Measurements from ENCODE around the gene ESR2.

The ESR2 gene

DNA sequence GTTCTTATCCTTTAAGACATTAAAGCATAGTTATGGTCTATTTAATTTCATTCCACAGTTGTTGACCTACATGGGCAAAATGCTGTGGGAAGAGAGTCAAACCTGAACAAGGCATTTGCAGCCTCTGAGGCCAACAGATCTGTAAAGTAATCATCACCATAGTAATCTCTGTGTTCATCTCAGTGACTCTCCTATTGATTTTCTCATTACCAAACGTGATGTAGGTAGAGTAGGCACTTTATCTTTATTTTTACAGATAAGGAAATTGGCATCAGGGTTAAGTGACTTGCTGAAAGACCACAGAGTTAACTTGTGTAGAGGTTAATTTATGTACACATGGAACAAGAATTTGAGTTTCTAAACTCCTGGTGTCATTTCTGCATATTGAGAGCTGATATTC is 203.0 kb downstream of the ESR2 start:
- peaks cover 5% of the 10 kb centered on the region; the same call in 1 of the 2 replicates for H3K36me3 ChIP-seq
- no peaks in the 10 kb centered on the region for H3K4me1 ChIP-seq
- TF ChIP-seq, protein P1, sequence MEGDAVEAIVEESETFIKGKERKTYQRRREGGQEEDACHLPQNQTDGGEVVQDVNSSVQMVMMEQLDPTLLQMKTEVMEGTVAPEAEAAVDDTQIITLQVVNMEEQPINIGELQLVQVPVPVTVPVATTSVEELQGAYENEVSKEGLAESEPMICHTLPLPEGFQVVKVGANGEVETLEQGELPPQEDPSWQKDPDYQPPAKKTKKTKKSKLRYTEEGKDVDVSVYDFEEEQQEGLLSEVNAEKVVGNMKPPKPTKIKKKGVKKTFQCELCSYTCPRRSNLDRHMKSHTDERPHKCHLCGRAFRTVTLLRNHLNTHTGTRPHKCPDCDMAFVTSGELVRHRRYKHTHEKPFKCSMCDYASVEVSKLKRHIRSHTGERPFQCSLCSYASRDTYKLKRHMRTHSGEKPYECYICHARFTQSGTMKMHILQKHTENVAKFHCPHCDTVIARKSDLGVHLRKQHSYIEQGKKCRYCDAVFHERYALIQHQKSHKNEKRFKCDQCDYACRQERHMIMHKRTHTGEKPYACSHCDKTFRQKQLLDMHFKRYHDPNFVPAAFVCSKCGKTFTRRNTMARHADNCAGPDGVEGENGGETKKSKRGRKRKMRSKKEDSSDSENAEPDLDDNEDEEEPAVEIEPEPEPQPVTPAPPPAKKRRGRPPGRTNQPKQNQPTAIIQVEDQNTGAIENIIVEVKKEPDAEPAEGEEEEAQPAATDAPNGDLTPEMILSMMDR (IDR thresholded peaks at IDR 0.05; ENCODE audit: low read depth, low read length): no peak
- no peak for DNase-seq
- H3K4me3 ChIP-seq (ENCODE audit: low read depth, low read length): no peak overlapping the region
- H3K27me3 ChIP-seq: no peaks in the 10 kb centered on the region
- H3K9me3 ChIP-seq: no peaks in the 10 kb centered on the region

DNA sequence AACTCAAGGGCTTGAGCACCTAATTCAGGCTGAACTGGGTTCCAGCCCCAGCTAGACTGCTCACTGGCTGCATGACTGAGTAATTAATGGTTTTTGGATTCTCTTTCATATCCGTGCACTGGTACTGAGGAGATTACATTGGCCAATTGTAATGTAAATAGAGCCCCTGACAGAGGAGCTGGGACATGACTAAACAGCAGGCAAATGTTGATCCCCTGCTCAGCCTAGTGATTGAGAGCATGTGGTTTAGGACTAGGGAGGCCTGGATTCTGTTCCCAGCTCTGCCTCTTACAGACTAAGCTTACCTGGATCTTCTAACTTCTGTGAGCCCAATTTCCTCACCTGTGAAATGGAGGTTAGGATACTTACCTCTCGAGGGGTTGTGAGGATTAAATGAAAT is 204.3 kb downstream of the ESR2 start:
- DNase-seq: no peak

DNA sequence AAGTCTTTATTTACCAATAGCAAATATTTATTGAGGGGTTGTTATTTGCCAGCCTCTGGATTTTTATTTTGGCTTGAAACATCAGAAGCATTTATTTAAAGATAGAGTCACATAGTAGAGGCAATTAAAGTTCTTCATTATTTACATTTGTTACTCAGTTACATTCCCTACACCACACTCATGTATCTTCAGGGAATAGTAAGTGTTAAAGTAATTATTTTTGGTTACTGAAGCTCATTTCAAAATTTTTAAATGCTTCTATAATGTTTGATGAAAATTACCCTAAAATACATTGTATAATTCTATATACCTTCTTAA is 205.6 kb downstream of the ESR2 start:
- peaks cover 5% of the 10 kb centered on the region; the same call in 1 of the 2 replicates for H3K36me3 ChIP-seq
- H3K4me3 ChIP-seq (ENCODE audit: low read depth, low read length): no peak overlapping the region
- no peaks in the 10 kb centered on the region for H3K9me3 ChIP-seq
- H3K27me3 ChIP-seq: no peaks in the 10 kb centered on the region
- DNase-seq: no peak
- TF ChIP-seq, protein P1 (IDR thresholded peaks at IDR 0.05; ENCODE audit: low read depth, low read length): no peak
- H3K4me1 ChIP-seq: no peaks in the 10 kb centered on the region

More for the DNA sequence above, 204.3 kb downstream of the ESR2 start:
- Histone ChIP-seq H3K4me3 (ENCODE audit: low read depth, low read length) (no peak overlapping the region), H3K27me3 (no peaks in the 10 kb centered on the region), H3K4me1 (no peaks in the 10 kb centered on the region), H3K9me3 (no peaks in the 10 kb centered on the region), H3K36me3 (peaks cover 5% of the 10 kb centered on the region; the same call in 1 of the 2 replicates)
- TF ChIP-seq, protein P1 (IDR thresholded peaks at IDR 0.05; ENCODE audit: low read depth, low read length): no peak

DNA sequence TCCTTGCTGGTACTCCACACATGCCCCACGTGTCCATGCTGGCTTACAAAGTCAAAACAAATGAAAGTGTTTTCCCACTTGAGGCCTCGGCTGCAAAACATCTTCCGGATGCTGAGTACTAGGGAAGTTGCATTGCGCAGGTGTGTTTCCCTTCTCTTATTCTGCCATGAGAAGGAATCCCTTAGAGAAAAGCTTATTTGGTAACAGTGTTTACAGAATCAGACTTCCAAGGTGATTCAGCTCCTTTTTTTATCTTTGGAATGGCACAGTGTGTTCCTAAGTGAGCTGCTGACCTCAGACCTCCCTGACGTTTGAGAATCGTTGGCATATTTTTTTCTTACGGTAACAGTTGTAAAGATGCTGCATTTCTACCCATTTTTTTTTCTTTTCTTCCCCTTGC is 211.3 kb downstream of the ESR2 start:
- no peaks in the 10 kb centered on the region for H3K9me3 ChIP-seq
- no peaks in the 10 kb centered on the region for H3K4me1 ChIP-seq
- no peaks in the 10 kb centered on the region for H3K27me3 ChIP-seq
- peaks cover 5% of the 10 kb centered on the region; the same call in 1 of the 2 replicates for H3K36me3 ChIP-seq
- DNase-seq: no peak
- H3K4me3 ChIP-seq (ENCODE audit: low read depth, low read length): no peak overlapping the region
- TF ChIP-seq, protein P1 (IDR thresholded peaks at IDR 0.05; ENCODE audit: low read depth, low read length): no peak

- Histone ChIP-seq H3K4me1 (no peaks in the 10 kb centered on the region), H3K27me3 (no peaks in the 10 kb centered on the region), H3K4me3 (ENCODE audit: low read depth, low read length) (no peak overlapping the region), H3K9me3 (no peaks in the 10 kb centered on the region), H3K36me3 (peaks cover 2% of the 10 kb centered on the region; the same call in 1 of the 2 replicates)
- no peak for DNase-seq
- TF ChIP-seq, protein P1 (IDR thresholded peaks at IDR 0.05; ENCODE audit: low read depth, low read length): no peak
These were observed 212.9 kb downstream of the ESR2 start for GRCh38 chr14:64081174-64081746.

DNA sequence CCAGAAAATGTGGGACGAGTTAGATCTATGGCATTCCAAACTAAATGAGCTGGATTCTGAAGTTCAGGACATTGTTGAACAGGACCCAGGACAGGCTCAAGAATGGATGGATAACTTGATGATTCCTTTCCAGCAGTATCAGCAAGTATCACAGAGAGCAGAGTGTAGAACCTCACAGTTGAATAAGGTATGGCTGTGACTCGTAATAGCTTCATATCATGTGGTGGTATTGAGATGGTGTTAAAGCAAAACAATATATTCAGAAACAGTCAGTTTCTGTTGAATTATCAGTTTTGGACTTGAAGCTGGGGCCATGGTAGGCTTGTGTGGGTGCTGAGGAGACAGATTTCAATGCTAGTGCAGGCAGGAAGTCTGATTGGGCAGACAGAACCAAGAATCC is 213.7 kb downstream of the ESR2 start:
- DNase-seq: no peak
- peaks cover 2% of the 10 kb centered on the region; the same call in 1 of the 2 replicates for H3K36me3 ChIP-seq
- TF ChIP-seq, protein P1 (IDR thresholded peaks at IDR 0.05; ENCODE audit: low read depth, low read length): no peak

More for the DNA sequence above, 213.7 kb downstream of the ESR2 start:
- Histone ChIP-seq H3K27me3 (no peaks in the 10 kb centered on the region), H3K4me1 (no peaks in the 10 kb centered on the region), H3K9me3 (no peaks in the 10 kb centered on the region), H3K4me3 (ENCODE audit: low read depth, low read length) (no peak overlapping the region)

All from BE2C (cell line).